Esophagus squamous epithelium (tissue), 5 donors: ENCODE measurements around the gene PAK2. TPM values are rescaled to one million over a fixed set of nuclear protein-coding genes. Genes with fewer than 3 reads are reported as not detected.
"Not testable (repeated sequence)": the region's sequence is repeated elsewhere in the genome, so short reads cannot be mapped to it uniquely, and the experiment has no call there.

Source experiments
- DNase-seq: peaks from one replicate; lab custom pipeline; 2025; lab: John Stamatoyannopoulos, UW
- H3K27ac ChIP-seq, 4 donors: fragments of 200-600 bp; sonication (generic); one replicate each; pipeline ENCODE4 v1.5.1; 2016 to 2019; ENCODE audit warnings: mild to moderate bottlenecking in 1 of 4
- H3K27me3 ChIP-seq, 4 donors: fragments of 200-600 bp; sonication (generic); 1 replicate in 3 of 4; 2 replicates in 1 of 4; pipeline versions ENCODE4 v1.5.1 to v1.6.0; 2017 to 2021; ENCODE audit warnings: antibody characterized with exemption in 1 of 4
- H3K36me3 ChIP-seq, 3 donors: fragments of 200-600 bp; sonication (generic); one replicate each; pipeline ENCODE4 v1.5.1; 2016 to 2019
- H3K4me1 ChIP-seq, 3 donors: fragments of 200-600 bp; sonication (generic); one replicate each; pipeline ENCODE4 v1.5.1; 2017 to 2019
- H3K4me3 ChIP-seq, 4 donors: fragments of 200-600 bp; sonication (generic); 1 replicate in 3 of 4; 2 replicates in 1 of 4; pipeline ENCODE4 v1.5.1; 2016 to 2019; ENCODE audit warnings: mild to moderate bottlenecking in 2 of 4, moderate library complexity in 1 of 4
- H3K9me3 ChIP-seq, 3 donors: fragments of 200-600 bp; sonication (generic); one replicate each; pipeline ENCODE4 v1.5.1; 2016 to 2019
- CTCF ChIP-seq, 6 experiments: fragments of 450-650 bp in 4 of 6; fragments of 200-600 bp in 2 of 6; sonication (generic) in 2 of 6; IDR thresholded peaks; one replicate each; pipeline ENCODE4 v1.5.1; 2016 to 2019; ENCODE audit warnings: antibody characterized with exemption in 6 of 6, mild to moderate bottlenecking in 4 of 6, moderate library complexity in 4 of 6
- POLR2A ChIP-seq, 4 donors: fragments of 450-650 bp; IDR thresholded peaks; one replicate each; pipeline ENCODE4 v1.6.1; 2017; ENCODE audit warnings: antibody characterized with exemption in 4 of 4, mild to moderate bottlenecking in 4 of 4, moderate library complexity in 3 of 4
- WGBS, 2 donors: methylation state at CpG; one replicate each; pipeline ENCODE4 v1.1.5; 2018; 5-methylcytosine and 5-hydroxymethylcytosine counted together
- intact Hi-C: fragments of 100-400 bp; cut with DNase I; formaldehyde crosslinking; loops from one replicate; pipeline ENCODE4 v1.15.0; 2022
- total RNA-seq, 4 donors: library from RNA; depleted of rRNA; stranded (reverse); fragments of >200 nt; gene quantifications; one replicate each; pipeline ENCODE4 v1.1.0, GENCODE V29; 2016
- donor health status: DM: yes; HTN: yes; CAD: no.

The PAK2 gene
- total RNA-seq, 4 donors from 2014 or later = 24.6 to 42.9 (median 38.8) TPM

GRCh38 chr3:196736670-196737374, 2.8 kb upstream of the PAK2 start:
- DNase-seq = no peak
- H3K4me1 ChIP-seq = peaks cover 5 to 17% (median 6%) of the 10 kb centered on the region in 3 donors
- H3K36me3 ChIP-seq = peaks cover 0 to 22% (median 0%) of the 10 kb centered on the region in 3 donors
- intact Hi-C loops = no loop called here
- H3K4me3 ChIP-seq = no peak overlapping the region
- H3K27me3 ChIP-seq = no peaks in the 10 kb centered on the region
- WGBS, 2 donors = 89 to 93% methylated on average over 4 of the region's 4 CpGs
- TF ChIP-seq POLR2A (IDR thresholded peaks at IDR 0.05) = no peak
- TF ChIP-seq CTCF (IDR thresholded peaks at IDR 0.05) = no peak
- no peaks in the 10 kb centered on the region for H3K9me3 ChIP-seq
- H3K27ac ChIP-seq = no peak overlapping the region

- TF ChIP-seq POLR2A (IDR thresholded peaks at IDR 0.05) (no peak), CTCF (IDR thresholded peaks at IDR 0.05) (no peak)
- 88 to 90% methylated on average over 6 of the region's 6 CpGs for WGBS, 2 donors
- H3K4me3 ChIP-seq = no peak overlapping the region
- peaks cover 0 to 18% (median 0%) of the 10 kb centered on the region in 3 donors for H3K36me3 ChIP-seq
- H3K27ac ChIP-seq = no peak overlapping the region
- intact Hi-C loops = no loop called here
- H3K27me3 ChIP-seq = no peaks in the 10 kb centered on the region
- DNase-seq = no peak
- H3K4me1 ChIP-seq = peaks cover 9 to 25% (median 11%) of the 10 kb centered on the region in 3 donors
- H3K9me3 ChIP-seq = no peaks in the 10 kb centered on the region
Measured at GRCh38 chr3:196737655-196738054, 2.0 kb upstream of the PAK2 start.

- Histone ChIP-seq H3K4me1 (peaks cover 9 to 45% (median 11%) of the 10 kb centered on the region in 3 donors), H3K36me3 (no peaks in the 10 kb centered on the region), H3K4me3 (peak overlapping the region; percentile 86 to 96 (median 94)), H3K9me3 (no peaks in the 10 kb centered on the region), H3K27me3 (no peaks in the 10 kb centered on the region), H3K27ac (peak overlapping the region; percentile 96 to 99 (median 98))
- TF ChIP-seq CTCF (IDR thresholded peaks at IDR 0.05) (no peak), POLR2A (IDR thresholded peaks at IDR 0.05) (no peak)
- intact Hi-C loops = no loop called here
- DNase-seq = no peak
- 0 to 1% methylated on average over 29 to 30 of the region's 30 CpGs for WGBS, 2 donors
Measured at GRCh38 chr3:196740481-196741248, 1.0 kb downstream of the PAK2 start.

- DNase-seq = no peak
- TF ChIP-seq POLR2A (IDR thresholded peaks at IDR 0.05) (no peak), CTCF (IDR thresholded peaks at IDR 0.05) (no peak)
- peaks cover 9 to 45% (median 11%) of the 10 kb centered on the region in 3 donors for H3K4me1 ChIP-seq
- H3K36me3 ChIP-seq = no peaks in the 10 kb centered on the region
- H3K9me3 ChIP-seq = no peaks in the 10 kb centered on the region
- WGBS, 2 donors = 13 to 14% methylated on average over 5 of the region's 5 CpGs
- peak overlapping the region; percentile 86 to 96 (median 94) for H3K4me3 ChIP-seq
- no peaks in the 10 kb centered on the region for H3K27me3 ChIP-seq
- H3K27ac ChIP-seq = peak overlapping the region; percentile 96 to 99 (median 98)
- intact Hi-C loops = no loop called here
Measured at GRCh38 chr3:196741249-196741889, 1.7 kb downstream of the PAK2 start.

- H3K27me3 ChIP-seq, H3K4me3 ChIP-seq, DNase-seq, H3K27ac ChIP-seq, H3K36me3 ChIP-seq, H3K9me3 ChIP-seq, intact Hi-C loops: not testable (repeated sequence)
- 89 to 93% methylated on average over 10 of the region's 10 CpGs for WGBS, 2 donors
- H3K4me1 ChIP-seq = peaks cover 9 to 45% (median 11%) of the 10 kb centered on the region in 3 donors
Measured at GRCh38 chr3:196743569-196743968, 3.9 kb downstream of the PAK2 start.
